Gastroesophageal sphincter (tissue), 4 donors: ENCODE measurements around the gene GRAMD4. TPM values are rescaled to one million over a fixed set of nuclear protein-coding genes. Genes with fewer than 3 reads are reported as not detected.

ENCODE experiments used
- ATAC-seq: fragments of 150-250 bp; one replicate; pipeline ENCODE4 v1.9.1; 2016; ENCODE audit warnings: mild to moderate bottlenecking, moderate library complexity
- H3K27ac ChIP-seq, 4 donors: fragments of 200-600 bp; sonication (generic) in 3 of 4; 1 replicate in 3 of 4; 2 replicates in 1 of 4; pipeline ENCODE4 v1.5.1; 2016 to 2019
- H3K27me3 ChIP-seq: fragments of 200-600 bp; sonication (generic); one replicate; pipeline ENCODE4 v1.5.1; 2019
- H3K36me3 ChIP-seq, 2 donors: fragments of 200-600 bp; sonication (generic); one replicate each; pipeline ENCODE4 v1.5.1; 2019; ENCODE audit warnings: control low read depth in 1 of 2
- H3K4me1 ChIP-seq, 3 donors: fragments of 200-600 bp; sonication (generic); 1 replicate in 2 of 3; 2 replicates in 1 of 3; pipeline ENCODE4 v1.5.1; 2016 to 2019; ENCODE audit warnings: control low read depth in 2 of 3
- H3K4me3 ChIP-seq, 2 donors: fragments of 200-600 bp; sonication (generic); one replicate each; pipeline ENCODE4 v1.5.1; 2019; ENCODE audit warnings: mild to moderate bottlenecking in 1 of 2, moderate library complexity in 1 of 2
- H3K9me3 ChIP-seq, 3 donors: fragments of 200-600 bp; sonication (generic); one replicate each; pipeline ENCODE4 v1.5.1; 2017 to 2019; ENCODE audit warnings: control low read depth in 2 of 3
- CTCF ChIP-seq, 4 experiments: fragments of 200-600 bp in 2 of 4; fragments of 450-650 bp in 2 of 4; sonication (generic) in 1 of 4; IDR thresholded peaks; one replicate each; pipeline ENCODE4 v1.5.1; 2017 to 2019; ENCODE audit warnings: antibody characterized with exemption in 4 of 4, mild to moderate bottlenecking in 2 of 4, moderate library complexity in 2 of 4
- EP300 ChIP-seq: sonication (generic); formaldehyde crosslinking; IDR thresholded peaks from one replicate; pipeline ENCODE4 v1.6.1; 2017; ENCODE audit warnings: antibody characterized with exemption, mild to moderate bottlenecking
- POLR2A ChIP-seq, 2 donors: fragments of 450-650 bp; IDR thresholded peaks; one replicate each; pipeline ENCODE4 v1.6.1; 2017; ENCODE audit warnings: antibody characterized with exemption in 2 of 2, mild to moderate bottlenecking in 2 of 2, moderate library complexity in 1 of 2
- POLR2AphosphoS5 ChIP-seq: sonication (generic); formaldehyde crosslinking; IDR thresholded peaks from one replicate; pipeline ENCODE4 v1.6.1; 2017; ENCODE audit warnings: antibody characterized with exemption
- WGBS, 2 donors: methylation state at CpG; one replicate each; pipeline ENCODE4 v1.1.5; 2018; ENCODE audit warnings: low coverage in 1 of 2; 5-methylcytosine and 5-hydroxymethylcytosine counted together
- total RNA-seq, 4 donors: library from RNA; depleted of rRNA; stranded (reverse); fragments of >200 nt; gene quantifications; one replicate each; pipeline ENCODE4 v1.1.0, GENCODE V29; 2016

GRAMD4 gene
- total RNA-seq, 4 donors from 2014 or later = 10.8 to 53.3 (median 33.2) TPM

GRCh38 chr22:46650078-46650810 is 30.1 kb downstream of the GRAMD4 start:
- Histone ChIP-seq H3K4me1 (peaks cover 0 to 70% (median 26%) of the 10 kb centered on the region in 3 donors), H3K9me3 (no peaks in the 10 kb centered on the region), H3K36me3 (no peaks in the 10 kb centered on the region), H3K4me3 (no peak overlapping the region), H3K27me3 (no peaks in the 10 kb centered on the region), H3K27ac (peak overlapping the region; percentile 15 to 82 (median 70))
- ATAC-seq = no peak
- TF ChIP-seq POLR2AphosphoS5 = no peak
- no peak for TF ChIP-seq CTCF (IDR thresholded peaks at IDR 0.05)
- no peak for TF ChIP-seq POLR2A (IDR thresholded peaks at IDR 0.05)
- TF ChIP-seq EP300 = no peak
- 60 to 67% methylated on average over 2 to 5 of the region's 25 CpGs for WGBS, 2 donors

GRCh38 chr22:46651316-46651715 is 31.1 kb downstream of the GRAMD4 start:
- Histone ChIP-seq H3K9me3 (no peaks in the 10 kb centered on the region), H3K27ac (peak overlapping the region in 2 of 4 donors; percentile 63 to 82), H3K27me3 (no peaks in the 10 kb centered on the region), H3K4me3 (no peak overlapping the region), H3K36me3 (no peaks in the 10 kb centered on the region), H3K4me1 (peaks cover 0 to 62% (median 26%) of the 10 kb centered on the region in 3 donors)
- TF ChIP-seq EP300 = no peak
- no peak for TF ChIP-seq POLR2AphosphoS5
- TF ChIP-seq CTCF (IDR thresholded peaks at IDR 0.05) = no peak
- no peak for TF ChIP-seq POLR2A (IDR thresholded peaks at IDR 0.05)
- WGBS, 2 donors = 80% methylated on average over 1 of the region's 16 CpGs; no CpG with 5 or more reads in 1 of the 2 donors
- ATAC-seq = no peak

- no peak for ATAC-seq
- TF ChIP-seq EP300 (no peak), POLR2AphosphoS5 (no peak), CTCF (IDR thresholded peaks at IDR 0.05) (no peak), POLR2A (IDR thresholded peaks at IDR 0.05) (no peak)
- Histone ChIP-seq H3K27ac (peak overlapping the region in 3 of 4 donors; percentile 42 to 66 (median 57)), H3K9me3 (no peaks in the 10 kb centered on the region), H3K27me3 (no peaks in the 10 kb centered on the region), H3K4me3 (no peak overlapping the region), H3K4me1 (peaks cover 0 to 52% (median 26%) of the 10 kb centered on the region in 3 donors), H3K36me3 (no peaks in the 10 kb centered on the region)
- WGBS, 2 donors = 30% methylated on average over 5 of the region's 22 CpGs; no CpG with 5 or more reads in 1 of the 2 donors
Observed at GRCh38 chr22:46652081-46652846, 32.1 kb downstream of the GRAMD4 start.

GRCh38 chr22:46652847-46653331 is 32.7 kb downstream of the GRAMD4 start:
- no peaks in the 10 kb centered on the region for H3K9me3 ChIP-seq
- WGBS, 2 donors = 64% methylated on average over 10 of the region's 23 CpGs; no CpG with 5 or more reads in 1 of the 2 donors
- TF ChIP-seq POLR2AphosphoS5 (no peak), POLR2A (IDR thresholded peaks at IDR 0.05) (no peak), CTCF (IDR thresholded peaks at IDR 0.05) (no peak), EP300 (no peak)
- H3K27me3 ChIP-seq = no peaks in the 10 kb centered on the region
- ATAC-seq = peak; percentile 46
- peak overlapping the region in 3 of 4 donors; percentile 42 to 66 (median 57) for H3K27ac ChIP-seq
- H3K4me3 ChIP-seq = peak overlapping the region in 1 of 2 donors; percentile 31
- H3K36me3 ChIP-seq = no peaks in the 10 kb centered on the region
- peaks cover 0 to 52% (median 26%) of the 10 kb centered on the region in 3 donors for H3K4me1 ChIP-seq
